Activated CD8-positive, alpha-beta memory T cell treated with anti-CD3 and anti-CD28 coated beads for 48 hours (primary cell): ENCODE measurements around the gene ARF1.

ENCODE experiments used
- DNase-seq, 3 experiments: peaks; one replicate each; pipeline ENCODE4 v3.0.0-alpha.2; 2020; ENCODE audit warnings: low read depth in 2 of 3, low spot score in 2 of 3

Gene ARF1

GRCh38 chr1:228117335-228117734 lies 34.8 kb downstream of the ARF1 start:
- no peak for DNase-seq

DNA sequence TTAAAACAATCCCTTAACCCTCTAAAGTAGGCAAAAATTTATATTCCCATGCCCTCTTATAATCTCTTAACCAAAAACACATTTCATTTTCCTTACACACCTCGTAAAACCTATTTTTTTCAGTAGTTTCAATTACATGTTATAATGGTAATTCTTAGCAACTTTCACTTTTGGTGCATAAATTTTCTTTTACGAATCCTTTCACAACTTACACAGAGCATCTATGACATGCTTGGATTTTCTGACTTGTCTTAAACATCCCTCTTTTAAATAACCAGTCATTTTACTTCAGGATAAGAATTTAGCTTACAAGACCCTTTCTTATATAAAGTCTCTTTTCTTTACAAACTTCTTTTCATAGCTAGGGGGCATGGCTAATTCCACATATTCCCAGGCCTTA lies 35.5 kb downstream of the ARF1 start:
- DNase-seq, result no peak

DNA sequence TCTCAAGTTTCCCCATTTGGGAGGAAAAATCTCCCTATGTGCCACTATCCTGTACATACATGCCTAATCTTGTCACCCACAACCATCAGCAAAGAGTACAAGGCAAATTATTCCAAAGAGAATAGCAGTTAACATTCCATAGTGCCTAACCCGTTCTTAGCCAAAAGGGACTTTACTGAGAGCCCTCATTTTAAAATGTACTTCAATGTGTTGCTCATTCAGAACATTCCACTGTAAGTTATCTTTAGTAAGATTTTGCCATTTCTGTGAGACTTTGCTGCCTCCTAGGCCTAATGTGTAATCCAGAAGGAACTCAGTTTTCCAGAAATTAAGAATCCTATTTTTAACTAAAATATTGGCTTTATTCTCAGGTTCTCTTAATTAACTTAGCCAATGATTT lies 37.8 kb downstream of the ARF1 start:
- DNase-seq, result no peak

DNA sequence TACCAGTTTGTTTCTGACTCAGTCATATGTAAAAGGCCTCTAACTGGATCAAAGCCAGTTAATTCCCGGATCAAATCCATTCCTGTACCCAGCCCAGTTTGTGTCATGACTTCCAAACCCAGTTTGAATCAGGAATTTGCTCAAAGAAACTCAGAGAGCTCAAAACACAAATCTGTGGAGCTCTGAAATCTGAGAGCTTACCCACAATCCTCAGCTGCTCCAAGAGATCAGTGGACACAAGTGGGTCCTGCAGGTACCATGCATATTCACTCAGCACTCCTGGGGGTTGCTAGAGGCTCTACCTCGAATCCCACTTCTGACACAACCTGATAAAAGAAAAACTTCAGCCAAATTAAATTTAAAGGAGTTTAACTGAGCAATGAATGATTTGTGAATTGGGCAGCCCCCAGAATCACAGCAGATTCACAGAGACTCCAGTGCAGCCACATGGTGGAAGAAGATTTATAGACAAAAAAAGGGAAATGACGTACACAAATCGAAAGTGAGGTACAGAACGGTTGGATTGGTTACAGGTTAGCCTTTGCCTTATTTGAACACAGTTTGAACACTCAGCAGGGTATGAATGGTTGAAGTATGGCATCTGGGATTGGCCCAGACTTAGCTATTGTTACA lies 38.5 kb downstream of the ARF1 start:
- DNase-seq, result no peak

DNA sequence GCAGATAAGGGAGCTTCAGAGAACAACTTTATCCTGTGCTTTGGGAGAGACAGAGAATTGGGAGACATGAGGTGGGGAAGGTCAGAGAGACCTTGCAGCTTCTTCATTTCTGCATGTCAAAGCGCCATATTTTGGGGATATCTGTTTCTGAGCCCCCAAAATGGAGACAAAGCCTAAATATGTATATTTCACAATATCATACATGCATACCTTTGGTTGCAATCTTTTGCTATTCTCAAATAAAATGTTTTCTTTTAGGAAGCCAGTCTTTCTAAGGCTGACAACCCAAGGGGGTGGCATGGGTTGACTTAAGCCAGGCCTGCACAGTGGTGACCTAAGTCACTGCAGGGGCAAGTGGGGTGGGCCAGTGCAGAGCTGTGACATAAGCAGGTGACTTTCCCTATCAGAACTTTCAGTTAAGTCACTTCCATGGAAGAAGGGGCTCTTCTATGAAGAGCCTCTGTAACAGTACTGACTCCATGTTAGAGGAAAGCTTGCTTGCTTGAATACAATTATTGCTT lies 40.5 kb downstream of the ARF1 start:
- no peak for DNase-seq

DNA sequence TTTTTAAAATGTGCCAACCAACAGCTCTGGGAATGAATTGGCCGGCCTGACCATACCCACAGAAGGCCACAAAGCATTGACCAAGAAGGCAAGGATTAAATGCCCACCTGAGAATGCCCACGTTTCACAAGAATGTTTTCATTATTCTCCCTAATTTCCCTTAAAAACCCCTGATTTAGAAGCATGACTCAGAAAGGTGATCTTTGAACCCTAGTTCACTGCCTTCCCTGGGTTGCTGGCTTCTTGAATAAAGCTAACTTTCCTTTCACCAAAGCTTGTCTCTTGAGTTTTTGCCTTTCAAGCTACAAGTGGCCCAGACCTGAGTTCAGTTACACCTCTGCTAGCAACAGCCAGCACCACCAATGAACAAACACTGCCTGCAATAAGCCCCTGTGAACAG lies 41.0 kb downstream of the ARF1 start:
- no peak for DNase-seq

- DNase-seq, result no peak
Observed at GRCh38 chr1:228125185-228125584, 42.7 kb downstream of the ARF1 start.

DNA sequence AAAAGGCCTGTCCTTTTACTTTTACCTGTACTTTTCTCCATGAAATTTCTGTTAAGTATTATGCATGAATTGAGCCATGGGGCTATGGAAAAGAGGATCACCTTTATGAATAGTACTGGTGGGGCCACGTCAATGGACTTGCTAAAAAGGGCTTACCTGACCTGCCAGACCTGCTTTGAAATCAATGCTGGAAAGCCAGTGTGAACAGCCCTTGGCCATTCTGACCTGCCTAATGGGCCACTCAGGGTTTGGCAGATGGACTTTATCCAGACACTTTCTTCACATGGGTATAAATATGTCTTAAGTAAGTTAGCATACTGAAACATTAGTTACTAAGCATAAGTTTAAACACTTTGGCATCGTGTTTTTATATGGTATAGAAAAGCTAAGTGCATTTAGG lies 49.3 kb downstream of the ARF1 start:
- DNase-seq, result no peak

GRCh38 chr1:228134591-228134990 lies 52.1 kb downstream of the ARF1 start:
- no peak for DNase-seq

GRCh38 chr1:228136901-228137300 lies 54.4 kb downstream of the ARF1 start:
- DNase-seq, result no peak

GRCh38 chr1:228139406-228139930 lies 57.0 kb downstream of the ARF1 start:
- DNase-seq, result no peak

DNA sequence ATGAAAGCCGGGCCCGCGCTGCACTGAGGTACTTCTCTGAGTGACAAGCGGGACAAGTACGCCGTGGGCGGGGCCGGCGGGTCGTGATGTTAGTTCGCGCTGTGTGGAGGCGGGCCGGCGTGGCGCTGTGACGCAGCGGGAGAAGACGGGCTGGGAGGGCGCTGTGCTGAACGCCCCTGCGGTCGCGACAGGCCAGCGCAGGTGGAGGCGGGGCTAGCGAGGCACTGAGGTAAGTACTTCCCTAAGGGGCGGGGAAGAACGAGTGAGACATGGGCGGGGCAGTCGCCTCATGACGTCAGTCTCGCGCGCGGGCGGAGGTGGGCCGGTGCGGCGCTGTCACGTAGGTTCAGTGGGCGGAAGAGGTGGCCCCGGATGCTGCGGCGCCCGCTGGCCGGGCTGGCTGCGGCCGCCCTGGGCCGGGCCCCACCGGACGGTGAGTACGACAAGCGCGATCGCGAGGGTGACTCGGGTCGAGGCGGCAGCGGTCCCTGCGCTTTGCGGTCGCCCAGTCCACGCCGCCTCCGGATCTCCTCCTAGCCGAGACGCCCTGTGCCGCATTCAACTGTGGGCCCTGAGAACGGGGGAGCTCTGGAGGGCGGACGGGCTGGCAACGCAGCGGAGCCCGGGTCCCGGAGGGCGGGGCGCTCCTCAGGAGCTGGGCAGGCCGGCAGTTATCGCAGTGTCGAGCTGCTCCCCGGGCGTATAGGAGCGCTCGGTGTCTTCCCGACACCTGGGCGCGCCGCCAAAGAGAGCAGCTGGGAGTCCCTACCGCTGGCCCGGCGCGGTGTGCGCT lies 57.6 kb downstream of the ARF1 start, which contains the start of gene GUK1:
GUK1 (plus strand) TSS at position 349 of the 793 bp plus-strand sequence; CDS start at position 373, 24 bp downstream.
- peak; percentile 99 to 100 (median 99) for DNase-seq

- DNase-seq, result no peak
Observed at GRCh38 chr1:228140724-228141225, 58.3 kb downstream of the ARF1 start.

- no peak for DNase-seq
Observed at GRCh38 chr1:228141226-228142044, 58.9 kb downstream of the ARF1 start.

GRCh38 chr1:228142155-228142691 lies 59.7 kb downstream of the ARF1 start:
- DNase-seq, result no peak

DNA sequence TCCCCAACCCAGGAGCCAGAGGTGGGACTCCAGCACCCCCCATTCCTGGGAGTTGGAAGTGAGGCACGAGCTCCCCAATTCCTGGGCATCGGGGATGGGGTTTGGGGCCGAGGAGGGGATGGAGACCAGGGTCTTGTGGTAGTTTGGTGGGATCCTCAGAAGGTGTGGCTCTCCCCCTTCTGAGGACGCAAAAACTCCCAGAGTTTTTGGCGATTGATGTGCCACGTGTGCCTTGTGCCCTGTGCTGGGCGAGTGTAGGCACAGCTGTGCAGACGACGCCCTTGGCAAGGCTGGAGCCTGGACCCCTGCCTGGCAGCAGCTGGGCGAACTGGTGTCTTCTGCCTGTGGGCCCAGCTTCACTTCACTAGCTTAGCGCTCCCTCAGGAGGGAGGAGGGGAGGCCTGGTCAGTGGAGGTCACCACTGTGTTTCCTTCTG lies 60.2 kb downstream of the ARF1 start:
- no peak for DNase-seq

- no peak for DNase-seq
Observed at GRCh38 chr1:228143480-228144192, 61.1 kb downstream of the ARF1 start.

GRCh38 chr1:228144193-228144992 lies 61.9 kb downstream of the ARF1 start:
- no peak for DNase-seq

- no peak for DNase-seq
Observed at GRCh38 chr1:228144993-228145343, 62.5 kb downstream of the ARF1 start.
